C4-2B (cell line): ENCODE results near the gene COL6A2.

Source experiments
- H3K27ac ChIP-seq: fragments of 450-650 bp; 2 replicates; pipeline ENCODE4 v1.5.1; 2017
- CTCF ChIP-seq: fragments of 450-650 bp; conservative IDR thresholded peaks from 2 replicates; pipeline ENCODE4 v1.5.1; 2017; ENCODE audit warnings: mild to moderate bottlenecking
- ZFX ChIP-seq: fragments of 450-650 bp; IDR thresholded peaks from 2 replicates; pipeline ENCODE4 v1.6.1; 2017

COL6A2 gene

DNA sequence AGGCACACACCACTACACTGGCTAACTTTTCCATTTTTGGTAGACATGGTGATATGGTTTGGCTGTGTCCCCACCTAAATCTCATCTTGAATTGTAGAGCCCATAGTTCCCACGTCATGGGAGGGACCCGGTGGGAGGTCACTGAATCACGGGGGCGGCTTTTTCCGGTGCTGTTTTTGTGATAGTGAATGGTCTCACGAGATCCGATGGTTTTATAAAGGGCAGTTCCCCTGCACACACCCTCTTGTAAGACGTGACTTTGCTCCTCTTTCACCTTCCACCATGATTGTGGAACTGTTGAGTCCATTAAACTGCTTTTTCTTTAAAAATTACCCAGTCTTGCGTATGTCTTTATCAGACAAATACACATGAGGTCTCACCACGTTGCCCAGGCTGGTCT, 58.8 kb downstream of the COL6A2 start:
- no peak for TF ChIP-seq ZFX
- no peak for TF ChIP-seq CTCF

GRCh38 chr21:46157396-46157986, 59.6 kb downstream of the COL6A2 start:
- no peak overlapping the region for H3K27ac ChIP-seq
- TF ChIP-seq CTCF (no peak), ZFX (no peak)

More for the DNA sequence above, 58.8 kb downstream of the COL6A2 start:
- no peak overlapping the region for H3K27ac ChIP-seq

DNA sequence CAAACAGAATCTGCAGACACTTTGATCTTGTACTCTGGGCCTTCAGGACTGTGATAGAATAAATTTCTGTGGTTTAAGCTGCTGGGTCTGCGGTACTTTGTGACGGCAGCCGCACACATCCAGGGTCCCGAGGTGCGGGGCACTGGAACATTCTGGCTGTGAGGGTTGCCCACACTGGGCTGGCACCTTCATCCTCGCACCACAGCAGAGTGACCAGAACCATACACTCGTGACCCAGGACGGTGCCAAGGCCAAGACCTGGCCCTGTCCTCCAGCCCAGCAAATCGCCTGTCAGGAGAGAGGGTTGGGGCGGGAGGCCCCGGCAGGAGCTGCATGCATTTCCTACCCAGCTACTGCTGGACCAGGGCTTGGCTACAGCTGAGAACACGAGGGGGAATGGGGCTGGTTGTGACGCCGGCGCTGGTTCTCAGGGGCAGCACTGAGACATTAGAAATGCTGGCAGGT, 60.1 kb downstream of the COL6A2 start:
- TF ChIP-seq ZFX = no peak
- no peak for TF ChIP-seq CTCF
- H3K27ac ChIP-seq = no peak overlapping the region

DNA sequence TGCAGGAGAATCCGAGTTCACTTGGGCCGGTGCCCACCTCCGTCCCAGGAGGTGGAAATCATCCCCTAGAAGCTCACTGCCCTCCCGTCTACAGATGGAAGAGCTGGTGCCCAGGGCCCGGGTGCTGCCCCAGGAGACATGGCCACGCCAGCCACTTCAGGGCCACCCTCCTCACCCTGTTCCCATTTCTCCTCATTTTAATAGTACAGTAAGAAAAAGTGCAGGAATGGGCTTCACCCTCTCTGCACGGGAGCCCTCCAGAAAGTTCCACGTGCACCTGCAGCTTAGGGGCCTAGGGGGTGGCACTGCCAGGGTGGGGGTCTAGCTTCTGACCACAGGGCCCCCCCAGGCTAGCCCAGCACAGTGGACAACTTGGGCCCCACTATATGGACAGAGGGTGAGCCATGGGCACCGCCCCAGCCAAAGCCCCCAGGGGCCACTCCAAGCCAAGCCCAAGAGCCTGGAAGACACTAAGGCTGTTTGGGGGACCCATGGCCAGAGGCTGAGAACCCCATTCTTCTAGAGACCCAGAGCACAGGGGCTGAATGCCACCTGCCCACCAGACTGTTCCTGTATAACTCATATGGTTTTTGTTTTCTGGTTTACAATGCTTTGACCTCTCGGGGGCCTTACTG, 60.9 kb downstream of the COL6A2 start:
- TF ChIP-seq ZFX (no peak), CTCF (no peak)
- no peak overlapping the region for H3K27ac ChIP-seq

GRCh38 chr21:46159390-46159789, 61.5 kb downstream of the COL6A2 start:
- TF ChIP-seq CTCF (no peak), ZFX (no peak)
- no peak overlapping the region for H3K27ac ChIP-seq

DNA sequence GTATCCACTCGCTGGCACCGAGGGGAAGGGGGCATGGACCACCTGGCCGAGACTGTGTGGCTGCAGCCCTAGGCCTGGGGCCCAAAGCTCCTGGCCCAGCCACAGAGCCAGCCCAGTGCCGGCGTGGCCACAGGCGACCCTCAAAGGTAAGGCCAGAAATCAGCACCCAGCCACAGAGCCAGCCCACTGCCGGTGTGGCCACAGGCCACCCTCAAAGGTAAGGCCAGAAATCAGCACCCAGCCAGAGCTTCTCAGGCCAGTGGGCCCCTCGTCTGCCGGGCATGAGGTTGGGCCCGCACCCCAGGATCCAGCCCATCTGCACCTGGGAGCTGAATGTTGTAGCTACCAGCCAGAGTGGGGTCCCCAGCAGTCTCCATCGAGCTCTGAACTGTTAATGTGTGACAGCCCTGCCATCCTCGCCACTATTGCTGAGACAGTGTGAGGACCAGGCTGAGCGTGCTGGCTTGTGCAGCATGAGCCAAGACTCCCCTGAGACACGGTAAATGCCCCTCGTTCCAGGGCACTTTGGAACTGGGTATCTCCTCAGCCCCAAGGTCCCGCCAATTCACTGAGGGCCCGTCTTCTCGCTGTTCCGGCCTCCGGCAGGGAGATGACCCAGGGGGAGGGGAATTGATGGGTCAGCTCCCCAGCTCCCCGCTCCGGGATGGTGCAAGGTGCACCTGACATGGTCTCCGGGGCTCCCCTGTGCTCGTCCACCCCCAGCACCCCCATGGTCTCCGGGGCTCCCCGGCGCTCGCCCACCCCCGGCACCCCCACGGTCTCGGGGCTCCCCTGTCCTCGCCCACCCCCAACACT, 62.1 kb downstream of the COL6A2 start:
- TF ChIP-seq CTCF (no peak), ZFX (no peak)
- H3K27ac ChIP-seq = no peak overlapping the region

GRCh38 chr21:46160657-46160906, 62.7 kb downstream of the COL6A2 start:
- TF ChIP-seq ZFX (no peak), CTCF (no peak)
- H3K27ac ChIP-seq = no peak overlapping the region
